Measurements from ENCODE around the gene CFHR2. TPM values are rescaled to one million over a fixed set of nuclear protein-coding genes. Genes with fewer than 3 reads are reported as not detected.

The CFHR2 gene
- polyA plus RNA-seq, 1 donor (not counting 4 experiments of a cell fraction or from before 2014, with no cell fraction given) = not detected

DNA sequence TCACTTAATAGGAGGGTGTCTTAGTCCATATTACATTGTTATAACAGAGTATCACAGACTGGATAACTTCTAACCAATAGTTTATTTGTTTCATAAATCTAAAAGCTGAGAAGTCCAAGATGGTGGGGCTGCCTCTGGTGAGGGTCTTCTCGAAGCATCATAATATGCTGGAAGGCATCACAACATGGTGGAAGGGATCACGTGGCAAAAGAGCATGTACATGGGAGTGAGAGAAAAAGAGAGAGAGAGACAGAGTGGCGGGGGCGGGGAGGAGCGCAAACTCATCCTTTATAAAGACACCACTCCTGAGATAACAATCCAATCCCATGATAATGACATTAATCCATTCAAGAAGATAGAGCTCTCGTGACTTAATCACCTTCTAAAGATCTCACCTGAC lies 65.3 kb downstream of the CFHR2 start:
- H2AFZ ChIP-seq (ENCODE audit: control insufficient read depth, low read length) = no peak overlapping the region
- H3K9me1 ChIP-seq (ENCODE audit: control insufficient read depth, extremely low read depth, insufficient read depth, low read length) = no peaks in the 10 kb centered on the region
- no peaks in the 10 kb centered on the region for H3K27me3 ChIP-seq (ENCODE audit: control insufficient read depth, extremely low read depth, insufficient read depth, low read length)
- H3K4me3 ChIP-seq (ENCODE audit: control insufficient read depth in 2 of 3, extremely low read depth in 1 of 3, insufficient read depth in 2 of 3, low read depth in 1 of 3, low read length in 3 of 3) = no peak overlapping the region
- no peaks in the 10 kb centered on the region for H3K9me3 ChIP-seq (ENCODE audit: control insufficient read depth, low read depth, low read length)
- H3K4me2 ChIP-seq (ENCODE audit: control insufficient read depth, extremely low read depth, insufficient read depth, low read depth, low read length) = no peak overlapping the region
- H3K27ac ChIP-seq (ENCODE audit: control insufficient read depth, insufficient read depth, low read length) = no peak overlapping the region
- DNase-seq (ENCODE audit: low read depth, low spot score) (no peak), FAIRE-seq (no peak)
- H3K9ac ChIP-seq (ENCODE audit: control insufficient read depth, extremely low read depth, insufficient read depth, low read length) = no peak overlapping the region
- no peaks in the 10 kb centered on the region for H3K36me3 ChIP-seq (ENCODE audit: control insufficient read depth in 2 of 2, extremely low read depth in 1 of 2, insufficient read depth in 2 of 2, low read length in 2 of 2)
- dilution Hi-C loops (cut with MboI; ENCODE audit: extremely low pct_ligation_motif_present, low sequenced_read_pairs) = no loop called here
- H4K20me1 ChIP-seq (ENCODE audit: control insufficient read depth, extremely low read depth, insufficient read depth, low read length) = no peaks in the 10 kb centered on the region
- H3K4me1 ChIP-seq (ENCODE audit: control insufficient read depth, extremely low read depth, insufficient read depth, low read length) = no peaks in the 10 kb centered on the region
- no peak for TF ChIP-seq CTCF (optimal IDR thresholded peaks at IDR 0.05 in 1 of 3, IDR thresholded peaks at IDR 0.05 in 1 of 3, conservative IDR thresholded peaks at IDR 0.05 in 1 of 3; ENCODE audit: extremely low read depth in 1 of 3, insufficient read depth in 2 of 3, low read length in 3 of 3)
- no peak for TF ChIP-seq EZH2 (IDR thresholded peaks at IDR 0.05; ENCODE audit: low read length)
- H3K79me2 ChIP-seq (ENCODE audit: control insufficient read depth, insufficient read depth, low read length) = no peaks in the 10 kb centered on the region

Small RNAs within 50 kb of the gene (small RNA-seq; reads per million reads assigned to genes)
- 0 reads per million in 3 experiments for gene AL139418.1 (ENCODE audit: insufficient read length in 3 of 3, low read depth in 3 of 3, low replicate concordance in 1 of 3)

Other genes starting within 250 kb of the CFHR2 start
- not detected in 3 replicates for gene CFHR3, start 168.9 kb upstream of the CFHR2 start, polyA plus RNA-seq
- gene CFHR1, start 124.0 kb upstream of the CFHR2 start, polyA plus RNA-seq = not detected in 3 replicates
- not detected in 3 replicates for gene CFHR4, start 55.7 kb upstream of the CFHR2 start, polyA plus RNA-seq
- not detected in 3 replicates for gene CFHR5, start 33.8 kb downstream of the CFHR2 start, polyA plus RNA-seq
- gene F13B, start 123.5 kb downstream of the CFHR2 start, polyA plus RNA-seq = not detected in 3 replicates
- gene ASPM, start 202.9 kb downstream of the CFHR2 start, polyA plus RNA-seq = 2.1 to 10.0 TPM (median 5.3 TPM) in 3 replicates

All from keratinocyte (primary cell).